Subcutaneous abdominal adipose tissue (tissue), 5 donors: ENCODE data around the gene C8A.

Experiments
- H3K27ac ChIP-seq: one replicate; pipeline ENCODE4 v1.7.0; 2013; ENCODE audit warnings: low read depth, mild to moderate bottlenecking, inconsistent platforms, low read length, moderate library complexity
- H3K27me3 ChIP-seq, 5 donors: one replicate each; pipeline ENCODE4 v1.7.0; 2013; ENCODE audit warnings: low read length in 5 of 5, inconsistent platforms in 1 of 5; ENCODE audit not compliant: control insufficient read depth in 5 of 5, insufficient read depth in 4 of 5
- H3K36me3 ChIP-seq, 5 donors: one replicate each; pipeline ENCODE4 v1.7.0; 2013; ENCODE audit warnings: low read length in 5 of 5; ENCODE audit not compliant: control insufficient read depth in 5 of 5, insufficient read depth in 5 of 5
- H3K4me1 ChIP-seq, 5 donors: one replicate each; pipeline ENCODE4 v1.7.0; 2013; ENCODE audit warnings: low read length in 5 of 5, mild to moderate bottlenecking in 3 of 5, moderate library complexity in 1 of 5; ENCODE audit not compliant: control insufficient read depth in 5 of 5, insufficient read depth in 5 of 5
- H3K4me3 ChIP-seq, 5 donors: one replicate each; pipeline ENCODE4 v1.7.0; 2013; ENCODE audit warnings: low read length in 5 of 5, low read depth in 1 of 5
- H3K9ac ChIP-seq, 5 donors: one replicate each; pipeline ENCODE4 v1.7.0; 2013; ENCODE audit warnings: low read length in 5 of 5, mild to moderate bottlenecking in 4 of 5, moderate library complexity in 3 of 5
- H3K9me3 ChIP-seq, 5 donors: one replicate each; pipeline ENCODE4 v1.7.0; 2013; ENCODE audit warnings: low read length in 5 of 5; ENCODE audit not compliant: control insufficient read depth in 5 of 5
- donor health status: healthy.
- donor health status: healthy.
- donor health status: healthy.
- donor health status: healthy.
- donor health status: healthy.

C8A gene

DNA sequence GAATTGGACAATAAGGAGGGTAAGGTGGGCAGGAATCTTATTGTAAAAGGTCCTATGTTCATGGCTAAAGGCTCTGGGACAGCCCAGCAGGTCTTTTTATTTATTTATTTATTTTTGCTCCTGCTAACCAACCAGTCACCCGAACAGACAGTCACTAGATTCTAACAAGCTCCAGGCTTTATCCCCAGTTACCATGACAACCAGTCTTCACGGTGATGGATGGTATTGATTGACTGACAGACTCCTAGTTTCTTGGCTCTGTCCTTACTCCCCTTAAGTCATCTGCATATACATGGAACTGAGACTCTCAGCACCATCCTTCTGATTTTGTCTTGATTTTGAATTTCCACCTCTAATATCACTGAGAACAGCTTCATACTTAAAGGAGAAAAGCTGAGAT is 44.3 kb downstream of the C8A start:
- Histone ChIP-seq H3K27me3 (no peaks in the 10 kb centered on the region), H3K27ac (no peak overlapping the region), H3K9ac (no peak overlapping the region), H3K4me1 (peaks cover 0 to 2% (median 0%) of the 10 kb centered on the region in 5 donors), H3K9me3 (no peaks in the 10 kb centered on the region), H3K4me3 (no peak overlapping the region), H3K36me3 (no peaks in the 10 kb centered on the region)

GRCh38 chr1:56901716-56902115 is 47.1 kb downstream of the C8A start:
- H3K36me3 ChIP-seq: no peaks in the 10 kb centered on the region
- no peaks in the 10 kb centered on the region for H3K27me3 ChIP-seq
- no peak overlapping the region for H3K9ac ChIP-seq
- no peak overlapping the region for H3K27ac ChIP-seq
- H3K4me3 ChIP-seq: no peak overlapping the region
- H3K4me1 ChIP-seq: peaks cover 0 to 2% (median 0%) of the 10 kb centered on the region in 5 donors
- no peaks in the 10 kb centered on the region for H3K9me3 ChIP-seq

GRCh38 chr1:56903778-56904177 is 49.2 kb downstream of the C8A start:
- Histone ChIP-seq H3K36me3 (no peaks in the 10 kb centered on the region), H3K27ac (no peak overlapping the region), H3K9me3 (no peaks in the 10 kb centered on the region), H3K9ac (no peak overlapping the region), H3K4me1 (peaks cover 0 to 2% (median under 1%) of the 10 kb centered on the region in 5 donors), H3K4me3 (no peak overlapping the region), H3K27me3 (no peaks in the 10 kb centered on the region)

- no peaks in the 10 kb centered on the region for H3K9me3 ChIP-seq
- no peak overlapping the region for H3K4me3 ChIP-seq
- no peaks in the 10 kb centered on the region for H3K36me3 ChIP-seq
- H3K9ac ChIP-seq: no peak overlapping the region
- peaks cover 0 to 11% (median 5%) of the 10 kb centered on the region in 5 donors for H3K4me1 ChIP-seq
- H3K27ac ChIP-seq: no peak overlapping the region
- H3K27me3 ChIP-seq: no peaks in the 10 kb centered on the region
Measured at GRCh38 chr1:56904663-56905397, 50.2 kb downstream of the C8A start.

DNA sequence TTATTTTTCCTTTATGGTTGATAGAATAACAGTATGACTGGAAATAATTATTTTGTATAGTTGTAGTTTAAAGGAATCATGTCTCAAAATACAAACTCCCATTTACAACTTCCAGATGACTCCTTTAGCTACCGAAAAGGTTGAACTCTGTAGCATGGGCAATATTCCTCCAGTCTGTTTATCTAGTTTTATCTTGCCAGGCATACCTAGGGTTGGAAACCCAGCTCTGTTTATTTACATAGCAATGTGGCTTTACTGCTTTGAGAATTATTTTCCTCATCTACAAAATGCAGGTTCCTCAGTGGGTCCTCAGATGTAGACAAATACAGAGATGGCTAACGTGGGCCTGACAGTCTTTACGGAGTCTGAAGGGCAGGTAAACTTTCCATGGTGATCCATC is 51.1 kb downstream of the C8A start:
- peaks cover 0 to 18% (median 9%) of the 10 kb centered on the region in 5 donors for H3K4me1 ChIP-seq
- H3K27ac ChIP-seq: no peak overlapping the region
- no peaks in the 10 kb centered on the region for H3K9me3 ChIP-seq
- H3K36me3 ChIP-seq: no peaks in the 10 kb centered on the region
- no peak overlapping the region for H3K4me3 ChIP-seq
- H3K9ac ChIP-seq: no peak overlapping the region
- H3K27me3 ChIP-seq: no peaks in the 10 kb centered on the region

DNA sequence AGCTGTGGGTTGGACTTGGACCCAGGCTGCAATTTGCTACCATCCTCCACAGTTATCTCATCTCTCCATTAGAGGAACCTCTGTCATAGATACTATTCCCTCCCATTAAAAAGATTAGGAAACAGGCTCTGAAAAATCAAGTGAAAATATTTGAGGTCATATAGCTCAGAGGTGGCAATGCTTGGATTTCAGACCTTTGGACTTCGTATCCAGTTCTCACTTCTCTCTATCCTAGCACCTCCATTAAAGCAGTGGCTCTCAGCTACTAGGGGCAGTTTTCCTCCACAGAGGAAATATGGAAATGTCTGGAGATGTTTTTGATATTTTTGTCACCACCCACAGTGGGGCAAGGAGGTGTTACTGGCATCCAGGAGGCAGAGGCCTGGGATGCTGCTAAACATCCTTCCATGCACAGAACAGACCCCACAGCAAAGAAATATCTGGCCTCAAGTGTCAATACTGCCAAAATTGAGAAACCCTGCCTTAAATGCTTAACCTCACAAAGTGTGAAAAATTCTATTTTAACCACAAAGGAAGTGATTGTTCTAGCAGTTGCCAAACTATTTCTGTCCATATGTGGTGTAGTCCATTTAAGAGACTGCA is 54.1 kb downstream of the C8A start:
- H3K9me3 ChIP-seq: no peaks in the 10 kb centered on the region
- H3K9ac ChIP-seq: no peak overlapping the region
- H3K4me1 ChIP-seq: peaks cover 0 to 33% (median 19%) of the 10 kb centered on the region in 5 donors
- peak overlapping the region; percentile 56 for H3K27ac ChIP-seq
- H3K4me3 ChIP-seq: no peak overlapping the region
- no peaks in the 10 kb centered on the region for H3K27me3 ChIP-seq
- no peaks in the 10 kb centered on the region for H3K36me3 ChIP-seq

- Histone ChIP-seq H3K4me3 (no peak overlapping the region), H3K36me3 (no peaks in the 10 kb centered on the region), H3K4me1 (peaks cover 0 to 33% (median 19%) of the 10 kb centered on the region in 5 donors), H3K27me3 (no peaks in the 10 kb centered on the region), H3K9me3 (no peaks in the 10 kb centered on the region), H3K27ac (peak overlapping the region; percentile 56), H3K9ac (no peak overlapping the region)
Measured at GRCh38 chr1:56910441-56910985, 55.9 kb downstream of the C8A start.

DNA sequence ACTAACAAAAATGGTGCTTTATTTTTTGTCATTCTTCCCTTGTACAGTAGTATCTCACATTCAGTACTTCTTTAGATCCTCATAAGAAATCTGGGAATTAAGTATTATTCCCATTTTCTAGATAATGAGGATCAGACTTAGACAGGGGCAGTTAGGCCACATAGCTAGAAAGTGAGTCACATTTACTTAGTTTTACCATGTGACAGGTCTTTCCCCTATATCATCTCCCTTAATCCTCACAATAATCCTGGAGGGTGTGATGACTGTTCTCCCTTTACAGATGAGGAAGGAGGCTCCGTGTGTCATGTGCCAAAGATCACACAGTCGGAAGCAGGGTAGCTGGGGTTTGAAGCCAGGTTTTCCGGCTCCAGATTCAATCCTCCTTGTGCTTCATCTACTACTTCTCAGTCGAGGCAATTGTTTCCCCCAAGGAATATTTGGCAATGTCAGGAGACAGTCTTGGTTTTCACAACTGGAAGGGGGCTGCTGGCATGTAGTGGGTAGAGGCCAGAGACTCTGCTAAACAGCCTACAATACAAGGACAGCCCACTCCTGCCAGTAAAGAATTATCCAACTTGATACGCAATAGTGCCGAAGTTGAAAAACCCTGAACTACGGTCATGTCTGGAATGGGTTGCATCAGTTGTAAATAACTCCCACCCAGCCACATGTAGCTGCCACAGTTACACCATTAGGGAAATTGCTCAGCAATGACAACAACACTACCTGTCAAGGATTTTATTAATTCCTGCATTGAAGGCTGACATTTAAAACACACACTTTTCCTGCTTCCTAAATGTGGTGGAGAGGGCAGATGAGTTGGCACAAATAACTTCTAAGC is 56.7 kb downstream of the C8A start:
- Histone ChIP-seq H3K27ac (peak overlapping the region; percentile 56), H3K4me3 (no peak overlapping the region), H3K4me1 (peaks cover 0 to 33% (median 19%) of the 10 kb centered on the region in 5 donors), H3K9ac (no peak overlapping the region), H3K27me3 (no peaks in the 10 kb centered on the region), H3K36me3 (no peaks in the 10 kb centered on the region), H3K9me3 (no peaks in the 10 kb centered on the region)

DNA sequence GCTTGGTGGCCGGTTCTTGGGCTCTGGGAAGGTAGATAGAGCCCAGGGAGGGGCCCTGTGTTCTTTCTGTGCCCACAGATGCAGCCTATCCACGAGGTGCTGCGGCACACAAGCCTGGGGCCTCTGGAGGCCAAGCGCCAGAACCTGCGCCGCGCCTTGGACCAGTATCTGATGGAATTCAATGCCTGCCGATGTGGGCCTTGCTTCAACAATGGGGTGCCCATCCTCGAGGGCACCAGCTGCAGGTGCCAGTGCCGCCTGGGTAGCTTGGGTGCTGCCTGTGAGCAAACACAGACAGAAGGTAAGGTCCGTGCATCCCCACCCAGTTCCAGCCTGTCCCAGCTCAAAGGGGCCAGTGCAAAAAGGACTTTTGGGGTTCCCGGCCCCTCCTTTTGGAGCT is 57.7 kb downstream of the C8A start:
- H3K4me1 ChIP-seq: peaks cover 0 to 33% (median 19%) of the 10 kb centered on the region in 5 donors
- peak overlapping the region; percentile 56 for H3K27ac ChIP-seq
- H3K36me3 ChIP-seq: no peaks in the 10 kb centered on the region
- no peak overlapping the region for H3K9ac ChIP-seq
- no peak overlapping the region for H3K4me3 ChIP-seq
- no peaks in the 10 kb centered on the region for H3K27me3 ChIP-seq
- no peaks in the 10 kb centered on the region for H3K9me3 ChIP-seq

- peaks cover 0 to 20% (median 13%) of the 10 kb centered on the region in 5 donors for H3K4me1 ChIP-seq
Measured at GRCh38 chr1:56915960-56916359, 61.4 kb downstream of the C8A start.

More at GRCh38 chr1:56915960-56916359, 61.4 kb downstream of the C8A start:
- Histone ChIP-seq H3K27me3 (no peaks in the 10 kb centered on the region), H3K4me3 (no peak overlapping the region), H3K36me3 (no peaks in the 10 kb centered on the region), H3K9me3 (no peaks in the 10 kb centered on the region), H3K9ac (no peak overlapping the region), H3K27ac (no peak overlapping the region)
